OCI-LY1 (cell line): ENCODE results near the gene APPBP2.

Experiments
- H2AFZ ChIP-seq: fragments of 200-600 bp; sonication (generic), shearing (Covaris generic); 2 replicates; pipeline ENCODE4 v1.6.0; 2014; ENCODE audit warnings: antibody characterized with exemption, mild to moderate bottlenecking, low read length
- H3F3A ChIP-seq: fragments of 200-600 bp; sonication (generic), shearing (Covaris generic); 2 replicates; pipeline ENCODE4 v1.6.0; 2014; ENCODE audit warnings: mild to moderate bottlenecking, antibody characterized with exemption, low read length, moderate library complexity; ENCODE audit not compliant: insufficient read depth
- H3K27ac ChIP-seq: fragments of 200-600 bp; sonication (generic); 2 replicates; pipeline ENCODE4 v1.5.1; 2014; ENCODE audit warnings: low read length, mixed run types, mild to moderate bottlenecking, low read depth; ENCODE audit not compliant: poor library complexity, severe bottlenecking
- H3K27me3 ChIP-seq: fragments of 200-600 bp; sonication (generic); 2 replicates; pipeline ENCODE4 v1.6.0; 2014; ENCODE audit warnings: antibody characterized with exemption, mild to moderate bottlenecking, low read length, moderate library complexity; ENCODE audit not compliant: insufficient read depth
- H3K36me3 ChIP-seq: fragments of 200-600 bp; sonication (generic); 2 replicates; pipeline ENCODE4 v1.6.1; 2014; ENCODE audit warnings: mild to moderate bottlenecking, antibody characterized with exemption, low read length, moderate library complexity, mixed read lengths; ENCODE audit not compliant: insufficient read depth
- H3K4me1 ChIP-seq: fragments of 200-600 bp; sonication (generic); 2 replicates; pipeline ENCODE4 v1.5.1; 2014; ENCODE audit warnings: mild to moderate bottlenecking, low read length, moderate library complexity; ENCODE audit not compliant: insufficient read depth, severe bottlenecking
- H3K4me2 ChIP-seq: fragments of 200-600 bp; sonication (generic), shearing (Covaris generic); 2 replicates; pipeline ENCODE4 v1.6.1; 2014; ENCODE audit warnings: low read length
- H3K4me3 ChIP-seq: fragments of 200-600 bp; sonication (generic); 2 replicates; pipeline ENCODE4 v1.5.1; 2014; ENCODE audit warnings: low read length, low read depth, mild to moderate bottlenecking, mixed read lengths; ENCODE audit not compliant: poor library complexity, severe bottlenecking
- H3K79me2 ChIP-seq: fragments of 200-600 bp; shearing (Covaris generic); 2 replicates; pipeline ENCODE4 v1.6.1; 2016; ENCODE audit warnings: mixed run types, low read length, mixed read lengths; ENCODE audit not compliant: insufficient read depth
- H3K9ac ChIP-seq: fragments of 200-600 bp; sonication (generic), shearing (Covaris generic); 2 replicates; pipeline ENCODE4 v1.6.1; 2014; ENCODE audit warnings: mild to moderate bottlenecking, low read length, mixed read lengths
- H3K9me2 ChIP-seq: fragments of 200-600 bp; sonication (generic), shearing (Covaris generic); 2 replicates; pipeline ENCODE4 v1.6.1; 2014; ENCODE audit warnings: low read depth, mild to moderate bottlenecking, low read length, mixed read lengths
- H3K9me3 ChIP-seq: fragments of 200-600 bp; shearing (Covaris generic); 2 replicates; pipeline ENCODE4 v1.6.1; 2014; ENCODE audit warnings: low read length, mixed read lengths
- H4K20me1 ChIP-seq: fragments of 200-600 bp; sonication (generic), shearing (Covaris generic); 2 replicates; pipeline ENCODE4 v1.6.0; 2016; ENCODE audit warnings: mild to moderate bottlenecking, low read length; ENCODE audit not compliant: insufficient read depth
- EZH2 ChIP-seq: fragments of 200-600 bp; sonication (generic), shearing (Covaris generic); IDR thresholded peaks from 2 replicates; pipeline ENCODE4 v1.8.0; 2017; ENCODE audit warnings: borderline replicate concordance, mixed run types, mild to moderate bottlenecking, antibody characterized with exemption, low read length, moderate library complexity, mixed read lengths
- TF ChIP-seq, protein P1 (sequence below): fragments of 200-600 bp; sonication (generic), shearing (Covaris generic); IDR thresholded peaks from 2 replicates; pipeline ENCODE4 v1.5.1; 2017; ENCODE audit warnings: mild to moderate bottlenecking, antibody characterized with exemption, low read length, moderate library complexity, mixed read lengths

Gene APPBP2

DNA sequence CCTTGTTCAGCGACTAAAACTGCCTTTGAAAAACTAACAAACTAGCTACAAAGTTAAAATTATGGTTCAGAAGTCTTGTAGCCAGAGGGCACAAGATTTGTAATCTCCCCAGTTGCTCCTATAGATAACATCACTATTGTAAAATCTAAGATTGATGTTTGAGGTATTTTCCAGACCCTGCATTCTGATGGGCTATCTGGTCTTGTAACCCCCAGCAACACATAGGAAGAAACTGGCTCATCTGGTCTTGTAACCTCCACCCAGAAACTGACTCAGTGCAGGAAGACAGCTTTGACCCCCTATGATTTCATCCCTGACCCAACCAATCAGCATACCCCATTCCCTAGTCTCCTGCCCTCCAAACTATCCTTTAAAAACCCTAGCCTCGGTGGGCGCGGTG is 116.0 kb downstream of the APPBP2 start:
- no peaks in the 10 kb centered on the region for H3K36me3 ChIP-seq
- H3F3A ChIP-seq = no peaks in the 10 kb centered on the region
- H3K4me2 ChIP-seq = no peak overlapping the region
- H3K27me3 ChIP-seq = no peaks in the 10 kb centered on the region; the same call in 1 of the 2 replicates
- no peaks in the 10 kb centered on the region for H3K79me2 ChIP-seq
- no peaks in the 10 kb centered on the region for H3K4me1 ChIP-seq
- no peaks in the 10 kb centered on the region for H3K9me3 ChIP-seq
- no peak overlapping the region for H3K4me3 ChIP-seq
- H2AFZ ChIP-seq = no peak overlapping the region
- no peaks in the 10 kb centered on the region for H3K9me2 ChIP-seq
- no peak for TF ChIP-seq EZH2
- TF ChIP-seq, protein P1, sequence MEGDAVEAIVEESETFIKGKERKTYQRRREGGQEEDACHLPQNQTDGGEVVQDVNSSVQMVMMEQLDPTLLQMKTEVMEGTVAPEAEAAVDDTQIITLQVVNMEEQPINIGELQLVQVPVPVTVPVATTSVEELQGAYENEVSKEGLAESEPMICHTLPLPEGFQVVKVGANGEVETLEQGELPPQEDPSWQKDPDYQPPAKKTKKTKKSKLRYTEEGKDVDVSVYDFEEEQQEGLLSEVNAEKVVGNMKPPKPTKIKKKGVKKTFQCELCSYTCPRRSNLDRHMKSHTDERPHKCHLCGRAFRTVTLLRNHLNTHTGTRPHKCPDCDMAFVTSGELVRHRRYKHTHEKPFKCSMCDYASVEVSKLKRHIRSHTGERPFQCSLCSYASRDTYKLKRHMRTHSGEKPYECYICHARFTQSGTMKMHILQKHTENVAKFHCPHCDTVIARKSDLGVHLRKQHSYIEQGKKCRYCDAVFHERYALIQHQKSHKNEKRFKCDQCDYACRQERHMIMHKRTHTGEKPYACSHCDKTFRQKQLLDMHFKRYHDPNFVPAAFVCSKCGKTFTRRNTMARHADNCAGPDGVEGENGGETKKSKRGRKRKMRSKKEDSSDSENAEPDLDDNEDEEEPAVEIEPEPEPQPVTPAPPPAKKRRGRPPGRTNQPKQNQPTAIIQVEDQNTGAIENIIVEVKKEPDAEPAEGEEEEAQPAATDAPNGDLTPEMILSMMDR = no peak
- no peaks in the 10 kb centered on the region for H4K20me1 ChIP-seq
- H3K9ac ChIP-seq = no peak overlapping the region
- no peak overlapping the region for H3K27ac ChIP-seq

DNA sequence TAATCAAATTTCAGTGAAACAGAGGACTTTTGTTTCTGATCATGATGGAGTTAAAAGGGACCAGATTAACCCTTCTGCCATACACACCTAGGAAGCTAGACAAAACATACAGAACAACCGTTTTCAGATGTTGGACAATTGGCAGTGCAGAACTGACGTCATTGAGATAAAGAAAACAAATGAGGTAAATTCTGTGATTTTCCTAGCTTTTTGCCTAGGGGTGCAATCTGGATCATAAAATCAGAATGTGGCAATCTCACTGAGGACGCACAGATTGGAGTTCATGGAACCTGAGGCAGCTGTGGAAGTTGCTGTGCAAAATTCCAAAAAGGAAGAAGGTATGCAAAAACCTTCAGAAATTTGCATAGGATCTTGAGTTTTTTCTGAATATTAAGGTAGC is 119.2 kb downstream of the APPBP2 start:
- Histone ChIP-seq H3K9me2 (no peaks in the 10 kb centered on the region), H4K20me1 (no peaks in the 10 kb centered on the region), H3K36me3 (no peaks in the 10 kb centered on the region), H3K4me3 (no peak overlapping the region), H2AFZ (no peak overlapping the region), H3K4me2 (no peak overlapping the region), H3K4me1 (no peaks in the 10 kb centered on the region), H3K27ac (no peak overlapping the region), H3K79me2 (no peaks in the 10 kb centered on the region), H3K27me3 (no peaks in the 10 kb centered on the region; the same call in 1 of the 2 replicates), H3K9me3 (no peaks in the 10 kb centered on the region), H3K9ac (no peak overlapping the region), H3F3A (no peaks in the 10 kb centered on the region)
- TF ChIP-seq EZH2 = no peak
- TF ChIP-seq, protein P1 = no peak

DNA sequence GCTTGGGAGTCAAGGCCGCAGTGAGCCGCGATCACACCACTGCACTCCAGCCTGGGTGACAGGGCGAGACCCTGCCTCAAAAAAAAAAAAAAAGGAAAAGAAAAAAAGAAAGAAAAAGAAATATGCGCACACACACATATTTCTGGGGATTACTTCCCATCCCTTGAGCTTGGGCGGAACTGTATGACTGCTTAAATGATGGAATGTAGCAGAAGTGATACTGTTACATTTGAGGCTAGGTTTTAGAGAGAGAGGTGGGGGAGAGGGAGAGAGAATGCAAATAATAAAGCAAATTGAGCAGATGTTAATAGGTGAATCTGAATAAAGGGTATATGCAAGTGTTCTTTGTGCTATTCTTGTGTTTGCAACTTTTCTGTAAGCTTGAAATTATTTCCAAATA is 122.1 kb downstream of the APPBP2 start:
- no peak overlapping the region for H3K4me2 ChIP-seq
- H3K79me2 ChIP-seq = no peaks in the 10 kb centered on the region
- H3K9ac ChIP-seq = no peak overlapping the region
- H3K4me3 ChIP-seq = no peak overlapping the region
- no peaks in the 10 kb centered on the region for H3K9me2 ChIP-seq
- TF ChIP-seq, protein P1 = no peak
- TF ChIP-seq EZH2 = no peak
- no peaks in the 10 kb centered on the region for H3K9me3 ChIP-seq
- H3F3A ChIP-seq = no peaks in the 10 kb centered on the region
- H3K4me1 ChIP-seq = no peaks in the 10 kb centered on the region
- H4K20me1 ChIP-seq = no peaks in the 10 kb centered on the region
- no peak overlapping the region for H2AFZ ChIP-seq
- no peaks in the 10 kb centered on the region; the same call in 1 of the 2 replicates for H3K27me3 ChIP-seq
- H3K36me3 ChIP-seq = no peaks in the 10 kb centered on the region
- H3K27ac ChIP-seq = no peak overlapping the region
